IPS-NIHi7 (cell line): ENCODE data around the gene C2CD4A.

Experiments
- DNase-seq: peaks from one replicate; pipeline ENCODE4 v3.0.0; 2012; ENCODE audit warnings: mixed read lengths; ENCODE audit errors: extremely low spot score

C2CD4A gene

DNA sequence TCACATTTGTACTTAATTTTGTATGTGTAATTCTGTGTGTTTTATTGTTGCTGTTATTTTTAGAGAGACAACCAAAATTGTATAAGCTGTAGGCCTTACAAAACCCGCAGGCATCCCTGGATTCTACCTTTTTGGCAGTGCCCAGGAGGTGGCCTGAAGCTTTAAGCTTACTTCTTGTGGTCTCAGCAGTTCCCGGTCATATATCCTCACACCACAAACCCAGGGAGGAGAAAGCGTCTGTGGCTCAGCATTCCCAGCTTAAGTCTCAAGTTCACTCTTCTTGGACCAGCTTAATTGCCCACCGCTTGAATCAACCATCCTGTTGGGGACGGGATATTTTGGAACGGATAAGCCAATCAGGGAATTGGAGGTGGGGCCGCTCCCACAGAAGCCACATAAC lies 36.7 kb downstream of the C2CD4A start:
- no peak for DNase-seq

DNA sequence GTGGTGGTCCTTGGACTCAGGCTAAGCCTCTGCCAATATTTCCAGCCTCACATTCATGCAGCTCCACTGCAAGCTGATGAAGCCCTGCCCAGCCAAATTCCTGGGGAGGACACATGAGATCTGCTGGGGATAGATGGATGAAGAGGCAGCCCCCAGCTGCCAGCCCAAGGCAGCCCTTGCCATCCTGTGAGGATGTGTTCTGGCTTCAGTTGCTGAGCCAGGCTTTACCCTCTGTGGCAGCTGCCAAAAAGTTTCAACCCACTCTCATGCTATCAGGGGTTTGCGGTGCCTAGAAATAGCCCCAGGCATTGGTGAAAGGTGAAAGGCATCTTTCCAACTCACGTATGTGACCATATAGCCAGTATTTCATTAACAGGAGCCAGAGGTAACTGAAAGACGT lies 37.6 kb downstream of the C2CD4A start:
- DNase-seq = no peak

DNA sequence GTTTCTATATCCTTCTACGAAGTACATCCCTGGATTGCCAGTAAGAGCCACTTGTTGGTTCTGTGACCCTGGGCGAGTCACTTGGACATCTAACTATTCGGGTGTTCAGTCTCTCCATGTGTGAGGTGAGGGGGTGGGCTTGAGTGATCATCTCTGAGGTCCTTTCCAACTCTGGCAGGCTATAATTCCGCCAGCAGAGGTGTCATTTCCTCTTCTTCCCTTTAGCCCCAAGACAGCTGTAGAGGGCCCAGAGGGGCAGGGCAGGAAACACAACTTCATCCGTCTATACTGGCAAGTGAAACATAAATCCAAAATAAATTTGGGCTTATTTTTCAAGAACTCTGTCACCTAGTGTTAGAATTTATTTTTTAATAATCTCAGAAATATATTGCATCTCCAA lies 38.1 kb downstream of the C2CD4A start:
- no peak for DNase-seq

DNA sequence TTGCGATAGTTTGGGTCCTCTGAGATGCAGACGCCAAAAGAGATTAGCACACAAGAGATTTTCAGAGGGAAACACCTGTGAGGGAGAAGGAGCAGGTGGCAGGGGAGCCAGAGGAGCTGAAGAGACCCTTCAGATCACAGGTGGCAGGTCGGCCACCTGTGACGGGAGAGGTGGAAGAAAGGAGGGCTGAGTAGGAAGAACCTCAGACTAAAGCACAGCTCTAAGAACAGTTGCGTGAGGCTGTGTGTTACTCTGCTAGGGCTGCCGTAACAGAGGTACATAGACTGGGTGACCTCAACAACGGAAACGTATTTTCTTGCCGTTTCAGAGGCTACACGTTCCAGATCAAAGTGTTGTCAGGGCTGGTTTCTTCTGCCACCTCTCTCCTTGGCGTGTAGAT lies 38.5 kb downstream of the C2CD4A start:
- DNase-seq = no peak

GRCh38 chr15:62106096-62106495 lies 39.3 kb downstream of the C2CD4A start:
- no peak for DNase-seq

- DNase-seq = no peak
Observed at GRCh38 chr15:62107571-62108121, 40.9 kb downstream of the C2CD4A start.

DNA sequence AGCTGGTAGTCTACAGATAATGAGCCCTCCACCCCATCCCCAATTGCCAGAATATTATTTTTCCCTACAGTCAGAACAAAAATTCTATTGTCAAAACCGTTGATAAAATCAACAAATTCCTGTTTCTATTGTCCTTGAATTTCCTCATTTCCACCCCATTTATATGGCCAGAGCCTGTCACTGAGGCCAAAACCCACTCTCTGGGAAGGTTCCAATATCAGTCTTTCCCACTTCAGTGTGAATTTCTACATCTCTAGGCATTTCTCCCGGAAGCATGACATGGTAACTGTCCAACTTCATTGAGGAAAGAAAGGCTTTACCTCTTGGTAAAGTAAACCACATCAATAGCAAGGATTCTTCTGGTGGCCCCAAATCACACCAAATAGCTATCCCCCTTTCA lies 41.6 kb downstream of the C2CD4A start:
- no peak for DNase-seq

DNA sequence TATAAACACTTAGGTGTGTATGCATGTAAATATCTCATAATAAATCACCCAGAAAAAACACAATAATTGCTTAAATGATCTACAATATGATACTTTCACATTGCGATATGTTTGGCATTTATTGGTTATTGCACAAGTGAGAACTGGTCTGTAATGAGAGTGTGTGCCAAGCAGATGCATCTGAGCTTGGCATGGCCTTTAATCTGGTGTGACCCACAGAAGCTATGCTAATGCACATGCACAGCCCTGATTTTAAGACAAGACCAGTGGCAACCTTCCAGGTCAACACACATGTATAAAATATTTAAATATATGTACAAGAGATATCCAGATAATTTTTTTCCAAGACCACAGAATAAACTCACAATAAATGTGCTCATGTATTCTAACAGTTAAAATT lies 42.7 kb downstream of the C2CD4A start:
- DNase-seq = no peak

DNA sequence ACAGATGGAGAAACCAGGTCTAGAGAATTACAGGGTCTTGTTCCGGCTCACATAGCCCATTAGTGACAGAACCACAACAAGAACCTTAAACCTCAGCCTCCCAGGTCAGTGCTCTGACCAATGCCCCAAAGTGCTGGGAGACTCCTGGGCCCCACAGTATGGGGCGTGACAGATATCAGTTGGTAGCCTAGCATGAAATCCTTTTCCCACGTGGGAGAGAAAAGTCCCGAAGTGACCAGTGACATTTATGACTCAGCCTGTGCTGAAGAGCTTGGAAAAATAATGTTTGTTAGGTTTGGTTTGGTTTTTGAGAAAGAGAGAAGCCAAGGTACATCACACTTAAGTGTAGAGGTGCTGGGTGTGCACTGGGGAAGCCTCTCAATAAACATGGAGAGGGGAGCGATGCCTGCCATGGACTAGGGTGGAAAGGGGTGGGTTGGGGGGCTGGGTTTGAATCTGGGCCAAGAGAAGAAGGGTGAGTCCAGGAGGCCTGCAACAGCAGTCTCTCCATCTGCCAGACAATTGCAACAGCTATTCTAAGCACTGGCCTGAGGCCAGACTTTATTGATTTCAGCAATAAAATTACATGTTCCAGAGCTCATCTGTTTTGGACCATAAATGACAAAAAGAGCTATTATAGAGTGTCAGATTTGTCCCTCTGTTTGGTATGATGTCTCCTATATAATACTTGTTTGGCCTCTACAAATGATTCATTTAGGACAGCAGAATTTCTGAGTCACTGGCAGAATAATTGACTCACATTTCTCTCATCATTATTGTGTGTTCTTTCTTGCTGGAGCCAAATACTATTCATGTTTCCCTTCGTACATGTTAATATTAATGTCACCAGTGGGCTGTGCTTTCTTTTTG lies 43.4 kb downstream of the C2CD4A start:
- no peak for DNase-seq

- no peak for DNase-seq
Observed at GRCh38 chr15:62112081-62112480, 45.3 kb downstream of the C2CD4A start.

DNA sequence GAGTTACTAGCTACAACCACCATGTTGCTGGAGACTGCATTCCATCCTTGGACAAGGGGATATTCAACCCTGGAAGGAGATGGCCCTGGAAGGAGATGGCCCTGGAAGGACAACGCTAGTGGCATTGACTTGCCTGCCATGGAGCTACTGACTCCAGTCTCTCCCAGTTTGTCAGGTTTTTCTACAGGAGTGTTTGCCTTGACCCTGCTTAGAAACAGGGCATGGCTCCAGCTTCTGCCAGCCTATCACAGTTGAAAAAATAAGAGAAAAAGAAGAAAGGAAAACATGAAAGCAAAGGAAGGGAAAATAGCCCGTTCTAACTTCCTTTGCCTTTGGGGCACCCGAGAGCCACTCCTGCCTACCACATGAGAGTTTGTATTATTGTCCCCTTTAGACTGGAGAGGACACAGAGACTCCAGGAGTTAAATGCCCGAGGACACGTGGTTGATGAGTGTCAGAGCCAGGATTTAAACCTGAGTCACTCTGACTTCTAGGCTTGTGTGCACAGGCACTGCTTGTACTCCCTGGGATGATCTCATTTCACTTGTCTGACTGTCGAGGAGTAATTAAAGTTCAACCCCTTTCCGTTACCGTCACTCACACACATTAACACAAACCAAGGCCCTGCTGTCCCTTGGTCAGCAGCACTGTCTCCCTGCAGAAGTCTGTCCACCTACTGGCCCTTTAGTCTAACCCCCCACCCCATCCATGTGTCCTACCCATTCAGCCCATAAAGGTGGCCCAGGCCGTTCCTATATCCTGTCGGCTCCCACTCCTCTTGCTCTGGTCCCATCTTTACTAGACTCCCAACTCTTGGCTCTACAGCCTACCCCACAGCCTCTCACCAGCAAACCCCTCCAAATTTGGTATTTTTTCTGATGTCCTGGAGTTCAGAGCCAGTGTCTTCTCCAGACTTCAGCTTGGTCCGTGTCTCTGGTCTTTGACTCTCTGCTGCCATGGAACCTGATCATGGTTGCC lies 46.1 kb downstream of the C2CD4A start:
- no peak for DNase-seq

- DNase-seq = no peak
Observed at GRCh38 chr15:62115847-62116246, 49.1 kb downstream of the C2CD4A start.

DNA sequence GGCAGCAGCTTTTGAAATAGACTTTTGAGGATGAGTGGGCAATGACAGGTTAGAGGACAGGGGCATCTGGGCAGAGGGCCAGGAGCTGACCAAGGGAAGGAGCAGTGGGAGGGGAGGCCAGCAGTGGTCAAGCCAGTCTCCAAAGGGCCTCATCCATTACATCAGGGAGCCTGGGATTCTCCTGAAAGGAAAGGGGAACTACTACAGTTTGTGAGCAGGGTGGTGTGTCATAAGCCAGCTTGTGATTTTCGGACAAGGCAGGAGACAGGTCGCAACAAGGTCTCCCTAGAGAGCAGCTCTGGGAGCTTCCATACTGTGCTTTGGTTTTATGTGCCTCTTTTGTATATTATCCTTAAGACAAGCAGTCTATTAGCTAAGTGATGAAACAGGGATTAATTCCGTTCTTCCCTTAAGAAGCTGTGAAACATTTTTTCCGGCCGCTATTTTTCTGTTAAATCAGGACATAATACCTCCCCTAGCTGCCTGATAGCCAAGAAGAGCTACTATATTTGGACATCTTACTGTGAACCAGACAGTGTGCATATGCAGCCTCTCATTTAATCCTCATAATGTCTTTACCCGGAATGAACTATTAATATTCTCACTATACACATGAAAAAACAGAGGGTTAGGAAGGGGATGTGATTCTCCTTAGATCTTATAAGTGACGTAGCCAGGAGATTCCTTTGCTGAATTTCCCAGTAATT lies 51.9 kb downstream of the C2CD4A start:
- DNase-seq = no peak

GRCh38 chr15:62119227-62119864 lies 52.6 kb downstream of the C2CD4A start:
- DNase-seq = no peak

GRCh38 chr15:62119874-62120273 lies 53.1 kb downstream of the C2CD4A start:
- DNase-seq = no peak
